GM23338 (cell line): ENCODE results near the gene SLC9A9. TPM values are rescaled to one million over a fixed set of nuclear protein-coding genes. Genes with fewer than 3 reads are reported as not detected.
A peak's percentile ranks its signal among the peaks of the same experiment; 100 is the strongest.

ENCODE experiments used
- ATAC-seq: fragments of 200-7000 bp; cut with Tn5 transposase; 3 replicates; pipeline ENCODE4 v1.9.1; 2020
- DNase-seq: peaks from one replicate; pipeline ENCODE4 v3.0.0-alpha.2; 2015; ENCODE audit warnings: low spot score
- H2AFZ ChIP-seq: fragments of 200-600 bp; sonication (generic); 2 replicates; pipeline ENCODE4 v1.8.0; 2016; ENCODE audit warnings: antibody characterized with exemption, mild to moderate bottlenecking, moderate library complexity
- H3F3A ChIP-seq: fragments of 200-600 bp; sonication (generic); replicated peaks from 2 replicates; pipeline ENCODE4 v1.8.0; 2017; ENCODE audit warnings: antibody characterized with exemption, mixed run types, low read depth
- H3K27ac ChIP-seq: fragments of 200-600 bp; sonication (generic); 2 replicates; pipeline ENCODE4 v1.6.1; 2016; ENCODE audit warnings: low read depth
- H3K27me3 ChIP-seq: fragments of 200-600 bp; sonication (generic); 2 replicates; pipeline ENCODE4 v1.8.0; 2016; ENCODE audit warnings: mild to moderate bottlenecking, mixed run types, moderate library complexity; ENCODE audit not compliant: insufficient read depth
- H3K36me3 ChIP-seq: fragments of 200-600 bp; sonication (generic); 2 replicates; pipeline ENCODE4 v1.8.0; 2016; ENCODE audit warnings: mild to moderate bottlenecking; ENCODE audit not compliant: insufficient read depth
- H3K4me1 ChIP-seq: fragments of 200-600 bp; sonication (generic); 2 replicates; pipeline ENCODE4 v1.8.0; 2016; ENCODE audit warnings: mild to moderate bottlenecking, moderate library complexity; ENCODE audit not compliant: insufficient read depth
- H3K4me2 ChIP-seq: fragments of 200-600 bp; sonication (generic); 2 replicates; pipeline ENCODE4 v1.7.1; 2017; ENCODE audit warnings: mixed run types
- H3K4me3 ChIP-seq: fragments of 200-600 bp; sonication (generic); 2 replicates; pipeline ENCODE4 v1.6.1; 2016; ENCODE audit warnings: mixed run types
- H3K79me2 ChIP-seq: fragments of 200-600 bp; sonication (generic); replicated peaks from 2 replicates; pipeline ENCODE4 v1.8.0; 2017; ENCODE audit warnings: mild to moderate bottlenecking; ENCODE audit not compliant: insufficient read depth
- H3K9me2 ChIP-seq: fragments of 200-600 bp; sonication (generic); 2 replicates; pipeline ENCODE4 v1.8.0; 2017; ENCODE audit not compliant: insufficient read depth
- H4K20me1 ChIP-seq: fragments of 200-600 bp; sonication (generic); replicated peaks from 2 replicates; pipeline ENCODE4 v1.8.0; 2017; ENCODE audit warnings: mild to moderate bottlenecking; ENCODE audit not compliant: insufficient read depth
- H3K27ac Mint-ChIP-seq: 2 replicates; pipeline ENCODE4 v1.8.0; 2020; ENCODE audit warnings: inconsistent platforms, mild to moderate bottlenecking, moderate library complexity, mixed read lengths
- H3K27me3 Mint-ChIP-seq: 3 replicates; pipeline ENCODE4 v1.8.0; 2022; ENCODE audit warnings: low read depth, mild to moderate bottlenecking, moderate library complexity, mixed read lengths, inconsistent platforms; ENCODE audit not compliant: insufficient read depth, poor library complexity
- H3K36me3 Mint-ChIP-seq: 3 replicates; pipeline ENCODE4 v1.8.0; 2021; ENCODE audit warnings: low read depth, mild to moderate bottlenecking, inconsistent platforms, moderate library complexity, mixed read lengths
- H3K4me1 Mint-ChIP-seq: 3 replicates; pipeline ENCODE4 v1.8.0; 2020; ENCODE audit warnings: mild to moderate bottlenecking, inconsistent platforms, mixed read lengths
- H3K4me3 Mint-ChIP-seq: 3 replicates; pipeline ENCODE4 v1.8.0; 2021; ENCODE audit warnings: moderate library complexity, mild to moderate bottlenecking, inconsistent platforms, mixed read lengths
- H3K9me3 Mint-ChIP-seq: 3 replicates; pipeline ENCODE4 v1.8.0; 2020; ENCODE audit warnings: moderate library complexity, mild to moderate bottlenecking, inconsistent platforms, mixed read lengths
- CTCF ChIP-seq, 2 experiments: fragments of 200-600 bp in 1 of 2; sonication (generic) in 1 of 2; conservative IDR thresholded peaks; 2 replicates each; pipeline versions ENCODE4 v1.5.1 to v1.6.1; 2016 to 2017; ENCODE audit warnings: antibody characterized with exemption in 2 of 2, low read depth in 2 of 2, mild to moderate bottlenecking in 2 of 2, moderate library complexity in 1 of 2
- ETS1 ChIP-seq: IDR thresholded peaks from 2 replicates; pipeline ENCODE4 v1.6.1; 2016; ENCODE audit warnings: antibody characterized with exemption
- EZH2 ChIP-seq: fragments of 200-600 bp; sonication (generic); IDR thresholded peaks from one replicate; pipeline ENCODE4 v1.8.0; 2017; ENCODE audit warnings: antibody characterized with exemption, mild to moderate bottlenecking, low read depth; ENCODE audit not compliant: unreplicated experiment
- EZH2phosphoT487 ChIP-seq: fragments of 200-600 bp; sonication (generic); IDR thresholded peaks from one replicate; pipeline ENCODE4 v1.8.1; 2018; ENCODE audit warnings: antibody characterized with exemption; ENCODE audit not compliant: unreplicated experiment
- NANOG ChIP-seq: IDR thresholded peaks from 2 replicates; pipeline ENCODE4 v1.6.1; 2016; ENCODE audit warnings: antibody characterized with exemption, borderline replicate concordance
- POLR2AphosphoS5 ChIP-seq: IDR thresholded peaks from 2 replicates; pipeline ENCODE4 v1.6.1; 2016; ENCODE audit warnings: antibody characterized with exemption, low read depth
- ZNF114 ChIP-seq: fragments of 250-450 bp; sonication (Bioruptor Pico); IDR thresholded peaks from 2 replicates; pipeline ENCODE4 v1.5.0; 2020; ENCODE audit warnings: mild to moderate bottlenecking, moderate library complexity
- ZNF331 ChIP-seq: fragments of 250-450 bp; sonication (Bioruptor Pico); IDR thresholded peaks from 2 replicates; pipeline ENCODE4 v1.5.0; 2020; ENCODE audit warnings: low read depth, mild to moderate bottlenecking, moderate library complexity
- polyA plus RNA-seq: library from polyadenylated mRNA; unstranded; fragments of >200 nt; fragmentation: Nextera tagmentation; extraction: Ambion mirVana; gene quantifications from 2 replicates; pipeline ENCODE4 v1.2.1, GENCODE V29; 2016
- total RNA-seq: library from RNA; depleted of rRNA; stranded (reverse); fragments of >200 nt; shearing (Covaris generic); gene quantifications from 2 replicates; pipeline ENCODE4 v1.2.3, GENCODE V29; 2014

The SLC9A9 gene
- total and polyA plus RNA-seq, 2 experiments from 2014 or later, result 1.3 to 1.6 TPM

- H3K27me3 Mint-ChIP-seq, result no peaks in the 10 kb centered on the region
- H3F3A ChIP-seq, result no peaks in the 10 kb centered on the region
- no peak for DNase-seq
Measured at GRCh38 chr3:143464850-143465249, 383.4 kb downstream of the SLC9A9 start.

GRCh38 chr3:143455480-143455879 lies 392.8 kb downstream of the SLC9A9 start:
- no peak for DNase-seq
- ATAC-seq, result no peak
- Mint-ChIP-seq H3K4me1 (0 out of 3 replicates have a peak, but pooled peaks cover 1% of the 10 kb centered on the region), H3K9me3 (no peaks in the 10 kb centered on the region), H3K27ac (no peak overlapping the region), H3K4me3 (no peak overlapping the region), H3K27me3 (no peaks in the 10 kb centered on the region), H3K36me3 (no peaks in the 10 kb centered on the region)
- Histone ChIP-seq H3K4me2 (no peak overlapping the region), H3K79me2 (no peaks in the 10 kb centered on the region), H2AFZ (no peak overlapping the region), H3K27ac (no peak overlapping the region), H3K36me3 (no peaks in the 10 kb centered on the region), H4K20me1 (no peaks in the 10 kb centered on the region), H3K9me2 (no peaks in the 10 kb centered on the region), H3K4me1 (no peaks in the 10 kb centered on the region), H3K4me3 (no peak overlapping the region), H3F3A (no peaks in the 10 kb centered on the region), H3K27me3 (no peaks in the 10 kb centered on the region)
- no peak for TF ChIP-seq ZNF114 (CRISPR knock-in tag)
- TF ChIP-seq POLR2AphosphoS5, result no peak
- TF ChIP-seq EZH2, result no peak

More at GRCh38 chr3:143464850-143465249, 383.4 kb downstream of the SLC9A9 start:
- ATAC-seq, result no peak
- H2AFZ ChIP-seq, result 0 out of 2 replicates have a peak overlapping the region, but pooled peaks have one; percentile 33
- no peak overlapping the region for H3K27ac ChIP-seq
- H3K9me3 Mint-ChIP-seq, result no peaks in the 10 kb centered on the region
- H3K4me1 Mint-ChIP-seq, result peaks cover 5% of the 10 kb centered on the region; the same call in 2 of the 3 replicates
- H3K27me3 ChIP-seq, result no peaks in the 10 kb centered on the region
- no peak overlapping the region for H3K27ac Mint-ChIP-seq
- H3K4me3 Mint-ChIP-seq, result no peak overlapping the region
- no peak overlapping the region for H3K4me3 ChIP-seq
- H3K9me2 ChIP-seq, result no peaks in the 10 kb centered on the region
- H3K79me2 ChIP-seq, result no peaks in the 10 kb centered on the region
- peaks cover 10% of the 10 kb centered on the region; the same call in 1 of the 2 replicates for H3K4me1 ChIP-seq
- H3K36me3 Mint-ChIP-seq, result no peaks in the 10 kb centered on the region
- no peak overlapping the region for H3K4me2 ChIP-seq
- TF ChIP-seq ZNF114 (CRISPR knock-in tag), result no peak
- no peak for TF ChIP-seq CTCF (conservative IDR thresholded peaks at IDR 0.05; ENCODE audit: low read depth in 2 of 2)
- TF ChIP-seq EZH2, result no peak
- no peak for TF ChIP-seq EZH2phosphoT487
- TF ChIP-seq ZNF331 (CRISPR knock-in tag), result no peak
- no peak for TF ChIP-seq ETS1
- no peak for TF ChIP-seq NANOG
- H3K36me3 ChIP-seq, result no peaks in the 10 kb centered on the region
- no peaks in the 10 kb centered on the region for H4K20me1 ChIP-seq
